AG04449 (cell line): ENCODE results near the gene PLAAT3.
"Not testable (repeated sequence)": the region's sequence is repeated elsewhere in the genome, so short reads cannot be mapped to it uniquely, and the experiment has no call there.

Experiments
- CTCF ChIA-PET: fragments of 350-600 bp; formaldehyde crosslinking; extraction: SDS; loops from one replicate; lab custom pipeline; 2021; ENCODE audit warnings: antibody characterized with exemption; lab: Yijun Ruan, JAX
- POLR2A ChIA-PET: fragments of 400-600, 350-600 bp; formaldehyde crosslinking; extraction: SDS; loops from one replicate; lab custom pipeline; 2020; ENCODE audit warnings: antibody characterized with exemption, inconsistent platforms; lab: Yijun Ruan, JAX
- DNase-seq: peaks from one replicate; pipeline ENCODE4 v3.0.0-alpha.2; 2010; ENCODE audit warnings: low read depth, low spot score
- H3K4me3 ChIP-seq: 2 replicates; pipeline ENCODE4 v1.5.1; 2011; ENCODE audit warnings: low read depth, mild to moderate bottlenecking, control low read depth, low read length
- CTCF ChIP-seq: IDR thresholded peaks from one replicate; pipeline ENCODE4 v1.5.1; 2011; ENCODE audit warnings: mild to moderate bottlenecking, moderate library complexity, low read length, control low read depth, inconsistent platforms; ENCODE audit not compliant: insufficient read depth; ENCODE audit errors: missing control alignments

The PLAAT3 gene

GRCh38 chr11:63530021-63530420 is 84.2 kb downstream of the PLAAT3 start:
- no peak overlapping the region for H3K4me3 ChIP-seq
- DNase-seq: no peak
- ChIA-PET CTCF (interaction anchor here (1.7 kb wide), 1 partner anchor 51 kb away, joined by 4 read pairs; no protein-coding TSS in a partner anchor), POLR2A (no interaction called here)
- no peak for TF ChIP-seq CTCF

- CTCF ChIA-PET: interaction anchor here (1.7 kb wide), 1 partner anchor 50 kb away, joined by 4 read pairs; no protein-coding TSS in a partner anchor
- H3K4me3 ChIP-seq, DNase-seq, POLR2A ChIA-PET: not testable (repeated sequence)
Observed at GRCh38 chr11:63529373-63529772, 84.9 kb downstream of the PLAAT3 start.

- H3K4me3 ChIP-seq: not testable (repeated sequence)
- CTCF ChIA-PET: interaction anchor here (1.7 kb wide), 1 partner anchor 49 kb away, joined by 4 read pairs; no protein-coding TSS in a partner anchor
Observed at GRCh38 chr11:63528729-63529278, 85.4 kb downstream of the PLAAT3 start.

GRCh38 chr11:63528156-63528555 is 86.1 kb downstream of the PLAAT3 start:
- DNase-seq, CTCF ChIA-PET, H3K4me3 ChIP-seq, POLR2A ChIA-PET: not testable (repeated sequence)

More at GRCh38 chr11:63528729-63529278, 85.4 kb downstream of the PLAAT3 start:
- POLR2A ChIA-PET, DNase-seq: not testable (repeated sequence)

- TF ChIP-seq CTCF: no peak
- CTCF ChIA-PET: no interaction called here
- POLR2A ChIA-PET: no interaction called here
- DNase-seq: no peak
- H3K4me3 ChIP-seq: no peak overlapping the region
Observed at GRCh38 chr11:63527667-63528066, 86.6 kb downstream of the PLAAT3 start.
